Naive B cell (primary cell): ENCODE results near the gene NFASC. TPM values are rescaled to one million over a fixed set of nuclear protein-coding genes. Genes with fewer than 3 reads are reported as not detected.
A peak's percentile ranks its signal among the peaks of the same experiment; 100 is the strongest.

Experiments
- ATAC-seq, 2 donors: fragments of 150-1000 bp; cut with Tn5 transposase; 2 replicates each; pipeline ENCODE4 v1.10.0; 2021; ENCODE audit warnings: low read depth in 2 of 2, mild to moderate bottlenecking in 2 of 2, moderate library complexity in 2 of 2
- DNase-seq: peaks from one replicate; pipeline ENCODE4 v3.0.0; 2022
- H3K27ac Mint-ChIP-seq, 6 donors: one replicate each; pipeline ENCODE4 v1.8.0; 2020 to 2022; ENCODE audit warnings: mild to moderate bottlenecking in 6 of 6, mixed read lengths in 6 of 6, moderate library complexity in 5 of 6, inconsistent platforms in 2 of 6
- H3K27me3 Mint-ChIP-seq, 3 donors: one replicate each; pipeline ENCODE4 v1.8.0; 2021 to 2022; ENCODE audit warnings: mixed read lengths in 3 of 3, mild to moderate bottlenecking in 1 of 3
- H3K36me3 Mint-ChIP-seq, 2 donors: one replicate each; pipeline ENCODE4 v1.8.0; 2020 to 2022; ENCODE audit warnings: mixed read lengths in 2 of 2, inconsistent platforms in 1 of 2, mild to moderate bottlenecking in 1 of 2
- H3K4me1 Mint-ChIP-seq, 3 donors: one replicate each; pipeline ENCODE4 v1.8.0; 2020 to 2022; ENCODE audit warnings: mixed read lengths in 3 of 3, inconsistent platforms in 1 of 3, mild to moderate bottlenecking in 1 of 3, moderate library complexity in 1 of 3
- H3K4me3 Mint-ChIP-seq, 8 donors: one replicate each; pipeline ENCODE4 v1.8.0; 2020 to 2022; ENCODE audit warnings: mild to moderate bottlenecking in 8 of 8, mixed read lengths in 8 of 8, moderate library complexity in 8 of 8, inconsistent platforms in 2 of 8
- H3K9me3 Mint-ChIP-seq, 7 donors: one replicate each; pipeline ENCODE4 v1.8.0; 2020 to 2022; ENCODE audit warnings: mixed read lengths in 7 of 7, mild to moderate bottlenecking in 5 of 7, inconsistent platforms in 2 of 7, moderate library complexity in 1 of 7
- polyA plus RNA-seq, 6 donors: library from polyadenylated mRNA; unstranded; fragments of 300-500 nt; fragmentation: Illumina TruSeq; gene quantifications; one replicate each; pipeline ENCODE4 v1.2.3, GENCODE V29; 2021; ENCODE audit warnings: low read depth in 6 of 6

The NFASC gene
- polyA plus RNA-seq, 6 donors from 2014 or later = 0.04 TPM; not detected in 5

DNA sequence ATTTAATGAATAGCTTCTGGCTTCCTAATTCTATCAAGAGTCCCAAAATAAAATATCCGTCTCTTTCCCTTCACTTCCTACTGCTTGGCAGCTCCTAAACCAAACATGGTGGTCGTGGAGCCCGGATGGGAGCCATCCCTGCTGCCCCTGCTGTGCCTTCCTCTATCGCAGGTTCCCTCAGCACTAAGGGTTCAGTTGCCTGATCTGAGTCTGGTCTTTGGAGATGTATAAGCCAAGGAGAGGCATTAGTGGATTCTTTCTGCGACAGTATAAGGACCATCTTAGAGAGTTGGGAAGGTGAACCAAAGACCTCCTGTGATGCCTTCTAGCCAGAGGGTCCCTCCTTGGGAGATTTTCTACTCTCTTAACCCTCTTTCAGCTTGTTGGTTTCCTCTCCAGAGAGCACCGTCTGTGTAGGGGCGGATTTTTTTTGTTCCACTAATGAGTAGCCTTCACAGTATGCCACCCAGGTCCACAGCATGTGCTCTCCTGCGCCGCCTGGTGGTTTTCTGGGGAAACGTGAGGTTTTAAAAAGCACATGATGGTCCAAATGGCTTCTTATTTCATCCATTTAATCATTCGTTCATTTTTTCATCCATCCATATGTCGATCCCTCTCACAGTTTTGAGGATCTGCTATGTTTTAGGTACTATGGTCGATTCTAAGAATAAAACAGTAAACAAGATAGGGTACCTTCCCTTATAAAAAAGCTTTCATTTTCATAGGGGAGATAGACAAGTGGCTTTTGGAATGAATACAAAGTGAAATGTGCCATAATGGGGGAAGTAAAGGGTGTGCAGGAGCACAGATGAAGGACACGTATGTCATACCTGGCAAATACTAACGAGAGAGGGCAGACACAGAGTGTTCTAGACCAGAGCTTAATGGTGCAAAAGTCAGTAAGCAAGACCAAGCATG is 71.0 kb downstream of the NFASC start:
- ATAC-seq (peak; percentile 35 to 36), DNase-seq (peak; percentile 28)
- Mint-ChIP-seq H3K27ac (no peak overlapping the region), H3K9me3 (peaks cover 0 to 5% (median 0%) of the 10 kb centered on the region in 7 donors), H3K4me1 (no peaks in the 10 kb centered on the region), H3K27me3 (peaks cover 17 to 24% (median 20%) of the 10 kb centered on the region in 3 donors), H3K36me3 (peaks cover 0 to 5% of the 10 kb centered on the region in 2 donors), H3K4me3 (no peak overlapping the region)

DNA sequence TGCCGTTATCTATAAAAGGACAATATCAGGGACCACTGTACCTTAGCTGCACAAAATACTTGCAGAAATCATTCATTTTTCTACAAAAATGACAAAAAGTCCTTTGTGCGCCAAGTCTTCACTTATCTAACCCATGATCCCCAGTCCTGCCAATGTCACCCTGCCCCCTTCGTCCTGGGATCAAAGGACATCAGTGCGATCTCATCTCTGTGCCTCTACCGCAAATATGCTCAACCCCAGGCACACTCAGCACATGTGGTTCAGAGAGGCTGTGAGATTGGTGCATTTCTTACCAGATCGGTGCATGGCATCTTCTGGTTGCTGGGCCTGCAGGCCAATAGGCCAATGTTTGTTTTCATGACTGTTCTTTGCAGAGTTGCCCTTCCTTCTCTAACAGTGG is 72.8 kb downstream of the NFASC start:
- peaks cover 17 to 22% (median 20%) of the 10 kb centered on the region in 3 donors for H3K27me3 Mint-ChIP-seq
- no peak overlapping the region for H3K4me3 Mint-ChIP-seq
- no peak overlapping the region for H3K27ac Mint-ChIP-seq
- no peak for DNase-seq
- no peaks in the 10 kb centered on the region for H3K9me3 Mint-ChIP-seq
- ATAC-seq = no peak
- H3K4me1 Mint-ChIP-seq = no peaks in the 10 kb centered on the region
- no peaks in the 10 kb centered on the region for H3K36me3 Mint-ChIP-seq

DNA sequence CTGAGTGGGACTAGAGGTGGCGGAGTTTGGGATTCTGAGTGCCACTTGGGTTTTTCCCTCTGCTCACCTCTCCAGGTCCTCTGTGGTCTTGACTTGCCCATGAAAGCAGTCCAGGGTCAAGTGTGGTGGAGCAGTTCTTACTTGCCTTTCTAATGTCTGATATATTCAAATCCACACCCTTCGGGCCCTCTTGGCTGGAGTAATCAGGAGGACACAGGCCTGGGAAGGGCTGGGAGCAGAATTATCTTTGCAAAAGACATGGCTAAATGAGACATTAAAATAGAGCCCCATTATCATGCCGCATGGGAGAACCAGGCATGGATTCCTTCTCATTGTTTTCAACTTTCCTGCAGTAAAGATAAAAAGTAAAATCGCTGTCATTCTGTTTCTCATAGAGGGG is 74.0 kb downstream of the NFASC start:
- ATAC-seq (no peak), DNase-seq (no peak)
- H3K4me3 Mint-ChIP-seq = no peak overlapping the region
- H3K4me1 Mint-ChIP-seq = no peaks in the 10 kb centered on the region
- H3K9me3 Mint-ChIP-seq = no peaks in the 10 kb centered on the region
- no peaks in the 10 kb centered on the region for H3K36me3 Mint-ChIP-seq
- no peak overlapping the region for H3K27ac Mint-ChIP-seq
- peaks cover 17 to 27% (median 20%) of the 10 kb centered on the region in 3 donors for H3K27me3 Mint-ChIP-seq

DNA sequence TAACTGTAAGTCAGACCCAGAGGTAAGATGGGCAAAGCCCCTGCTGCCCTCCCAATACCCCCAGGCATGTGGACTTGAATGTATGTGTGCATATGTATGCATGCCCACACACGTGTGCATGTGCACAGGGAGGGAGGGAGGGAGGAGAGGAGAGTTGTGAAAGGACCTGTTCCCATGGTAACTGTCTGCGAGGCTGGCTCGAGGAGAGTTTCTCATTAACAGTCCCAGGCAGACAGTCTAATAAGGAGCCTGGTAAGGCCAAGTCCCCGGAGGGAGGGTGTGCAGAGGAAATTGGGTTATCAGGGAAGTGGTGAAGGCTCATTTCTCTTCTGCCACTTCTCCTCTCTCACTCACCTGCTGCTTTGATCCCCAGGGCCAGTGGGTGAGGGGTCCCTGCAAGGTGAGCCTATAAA is 74.9 kb downstream of the NFASC start:
- no peaks in the 10 kb centered on the region for H3K9me3 Mint-ChIP-seq
- H3K4me3 Mint-ChIP-seq = no peak overlapping the region
- H3K4me1 Mint-ChIP-seq = peaks cover 0 to 4% (median 0%) of the 10 kb centered on the region in 3 donors
- no peaks in the 10 kb centered on the region for H3K36me3 Mint-ChIP-seq
- DNase-seq (no peak), ATAC-seq (no peak)
- H3K27ac Mint-ChIP-seq = no peak overlapping the region
- peaks cover 20 to 27% (median 21%) of the 10 kb centered on the region in 3 donors for H3K27me3 Mint-ChIP-seq

DNA sequence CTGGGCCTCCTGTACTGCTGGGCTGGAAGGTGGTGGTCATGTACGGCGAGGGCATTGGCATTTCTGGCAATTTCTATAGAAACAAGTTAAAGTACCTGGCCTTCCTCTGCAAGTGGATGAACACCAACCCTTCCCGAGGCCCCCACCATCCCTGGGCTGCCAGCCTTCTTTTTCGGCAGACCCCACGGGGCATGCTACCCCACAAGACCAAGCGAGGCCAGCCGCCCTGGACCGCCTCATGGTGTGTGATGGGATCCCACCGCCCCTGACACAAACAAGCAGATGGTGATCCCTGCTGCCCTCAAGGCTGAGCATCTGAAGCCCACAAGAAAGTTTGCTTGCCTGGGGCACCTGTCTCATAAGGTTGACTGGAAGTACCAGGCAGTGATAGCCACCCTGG is 76.0 kb downstream of the NFASC start:
- ATAC-seq = no peak
- Mint-ChIP-seq H3K36me3 (no peaks in the 10 kb centered on the region), H3K4me3 (no peak overlapping the region), H3K4me1 (peaks cover 0 to 4% (median 0%) of the 10 kb centered on the region in 3 donors), H3K27me3 (peaks cover 20 to 27% (median 22%) of the 10 kb centered on the region in 3 donors), H3K9me3 (no peaks in the 10 kb centered on the region), H3K27ac (peak overlapping the region in 1 of 6 donors; percentile 70)
- no peak for DNase-seq

DNA sequence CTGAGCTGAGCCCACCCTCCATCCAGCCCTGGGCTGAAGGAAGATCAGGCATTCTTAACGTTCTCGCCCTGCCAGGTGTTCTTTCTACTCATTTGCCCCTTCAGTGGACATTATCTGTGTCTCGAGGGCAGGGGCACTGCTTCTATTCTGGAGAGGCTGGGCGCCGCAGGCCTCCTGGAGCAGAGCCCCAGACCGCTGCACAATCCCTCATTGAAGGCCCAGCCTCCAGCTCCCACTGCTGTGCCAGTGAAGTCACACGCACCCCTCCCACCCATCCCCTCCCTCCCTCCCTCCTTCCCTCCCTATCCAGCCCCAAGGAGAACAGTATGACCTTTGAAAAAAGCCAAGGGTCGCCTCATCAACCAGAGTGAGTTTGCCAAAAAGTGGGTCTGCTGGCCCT is 76.7 kb downstream of the NFASC start:
- no peaks in the 10 kb centered on the region for H3K9me3 Mint-ChIP-seq
- H3K27ac Mint-ChIP-seq = no peak overlapping the region
- no peaks in the 10 kb centered on the region for H3K36me3 Mint-ChIP-seq
- peaks cover 0 to 4% (median 0%) of the 10 kb centered on the region in 3 donors for H3K4me1 Mint-ChIP-seq
- H3K27me3 Mint-ChIP-seq = peaks cover 22 to 27% (median 22%) of the 10 kb centered on the region in 3 donors
- no peak overlapping the region for H3K4me3 Mint-ChIP-seq
- DNase-seq = no peak
- no peak for ATAC-seq

DNA sequence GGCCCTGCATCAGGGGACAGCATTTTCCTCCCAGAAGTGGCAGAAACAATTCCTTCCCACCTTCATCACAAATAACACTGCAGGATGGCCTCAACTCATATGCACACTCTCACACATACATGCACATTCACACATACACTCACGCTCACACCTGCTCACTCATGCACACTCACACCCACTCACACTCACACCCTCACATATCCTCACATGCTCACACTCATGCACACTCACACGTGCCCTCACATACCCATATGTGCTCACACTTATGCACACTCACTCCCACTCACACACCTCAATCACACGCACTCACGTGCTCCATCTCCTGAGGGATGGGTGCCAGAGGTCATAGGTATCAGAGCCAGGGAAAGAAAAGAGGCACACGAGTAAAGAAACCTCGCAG is 77.1 kb downstream of the NFASC start:
- peaks cover 0 to 4% (median 0%) of the 10 kb centered on the region in 3 donors for H3K4me1 Mint-ChIP-seq
- H3K4me3 Mint-ChIP-seq = no peak overlapping the region
- peaks cover 22 to 27% (median 25%) of the 10 kb centered on the region in 3 donors for H3K27me3 Mint-ChIP-seq
- DNase-seq (no peak), ATAC-seq (no peak)
- no peaks in the 10 kb centered on the region for H3K36me3 Mint-ChIP-seq
- no peak overlapping the region for H3K27ac Mint-ChIP-seq
- no peaks in the 10 kb centered on the region for H3K9me3 Mint-ChIP-seq

DNA sequence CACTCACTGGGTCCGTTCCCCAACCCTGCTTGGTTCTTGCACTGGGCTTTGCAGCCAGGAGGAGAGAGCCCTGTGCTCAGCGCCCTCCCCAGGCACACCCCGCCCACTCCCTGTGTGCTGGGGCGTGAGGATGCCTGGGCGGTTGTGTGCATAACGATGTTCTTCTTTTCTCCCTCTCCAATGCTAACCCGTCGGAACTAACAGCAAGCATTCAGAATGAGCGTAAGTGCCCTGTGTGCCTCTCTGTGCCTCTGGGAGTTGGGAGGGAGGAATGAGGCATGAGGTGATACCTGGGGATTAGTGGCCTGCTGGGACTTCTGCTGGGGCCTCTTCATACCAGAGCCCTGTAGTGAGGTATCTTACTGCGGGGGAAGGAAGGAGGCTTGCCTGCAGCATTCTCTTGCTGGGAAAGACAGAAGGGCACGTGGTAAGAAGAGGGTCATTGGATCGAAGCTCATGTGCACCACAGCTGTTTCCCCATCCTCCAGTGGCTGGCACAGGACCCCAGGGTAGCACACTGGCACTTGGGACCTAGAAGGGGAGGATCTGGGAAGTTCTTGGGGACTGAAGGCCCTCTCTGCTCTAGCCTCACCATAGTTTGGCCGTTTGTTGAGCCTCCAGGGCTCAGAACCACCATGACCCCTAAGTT is 79.8 kb downstream of the NFASC start:
- ATAC-seq (no peak), DNase-seq (no peak)
- H3K4me3 Mint-ChIP-seq = no peak overlapping the region
- peak overlapping the region in 1 of 6 donors; percentile 24 for H3K27ac Mint-ChIP-seq
- H3K9me3 Mint-ChIP-seq = no peaks in the 10 kb centered on the region
- H3K27me3 Mint-ChIP-seq = peaks cover 27 to 40% (median 32%) of the 10 kb centered on the region in 3 donors
- peaks cover 0 to 4% (median 0%) of the 10 kb centered on the region in 3 donors for H3K4me1 Mint-ChIP-seq
- no peaks in the 10 kb centered on the region for H3K36me3 Mint-ChIP-seq

DNA sequence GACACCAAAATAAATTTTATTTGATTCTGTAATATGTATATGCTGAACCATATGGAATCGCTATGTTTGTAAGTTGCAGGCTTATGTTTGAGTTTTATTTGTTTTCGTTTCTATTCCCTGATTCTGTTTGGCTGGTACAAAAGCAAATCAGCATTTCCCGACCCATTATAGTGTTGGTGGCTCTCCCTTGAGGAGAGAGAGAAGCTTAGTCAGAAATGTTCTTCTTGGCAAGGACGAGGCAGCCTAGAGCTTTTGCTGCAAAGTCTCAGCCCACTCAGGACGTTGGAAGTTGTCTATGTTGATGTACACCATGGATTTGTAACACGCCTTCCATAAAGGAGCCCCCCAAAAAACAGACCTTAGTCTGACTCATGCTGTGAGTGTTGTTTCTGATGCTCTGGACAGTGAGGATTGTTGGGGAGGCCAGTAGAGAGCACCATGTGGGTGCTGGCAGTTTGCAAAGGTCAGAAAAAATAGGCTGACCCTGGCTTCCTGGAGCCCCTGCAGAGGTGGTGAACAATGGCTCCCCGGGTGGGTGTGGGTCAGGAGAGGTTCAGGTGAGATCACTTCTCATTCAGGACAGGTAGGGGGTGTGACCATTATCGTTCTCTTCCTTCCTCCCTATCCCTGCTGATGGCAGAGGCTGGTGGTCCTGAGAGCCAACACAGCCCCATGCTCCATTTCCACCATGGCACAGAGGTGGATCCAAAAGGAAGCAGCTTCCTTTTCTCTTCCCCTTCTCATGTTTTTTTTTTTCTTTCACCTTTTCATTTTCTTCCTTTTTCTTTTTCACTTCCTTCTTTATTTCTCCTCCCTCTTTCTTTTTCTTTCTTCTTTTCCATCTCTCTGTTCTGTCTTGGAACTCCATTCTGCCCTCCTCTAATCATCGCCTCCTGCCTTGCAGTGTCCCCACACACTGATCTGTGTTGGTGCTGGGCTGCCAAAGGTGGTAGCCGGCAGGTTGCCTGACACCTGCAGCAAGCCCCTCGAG is 88.0 kb downstream of the NFASC start:
- no peak overlapping the region for H3K4me3 Mint-ChIP-seq
- DNase-seq = no peak
- H3K36me3 Mint-ChIP-seq = no peaks in the 10 kb centered on the region
- H3K27me3 Mint-ChIP-seq = peaks cover 35 to 64% (median 48%) of the 10 kb centered on the region in 3 donors
- no peak for ATAC-seq
- no peaks in the 10 kb centered on the region for H3K9me3 Mint-ChIP-seq
- peak overlapping the region in 2 of 6 donors; percentile 48 to 54 for H3K27ac Mint-ChIP-seq
- peaks cover 18 to 20% (median 19%) of the 10 kb centered on the region in 3 donors for H3K4me1 Mint-ChIP-seq

DNA sequence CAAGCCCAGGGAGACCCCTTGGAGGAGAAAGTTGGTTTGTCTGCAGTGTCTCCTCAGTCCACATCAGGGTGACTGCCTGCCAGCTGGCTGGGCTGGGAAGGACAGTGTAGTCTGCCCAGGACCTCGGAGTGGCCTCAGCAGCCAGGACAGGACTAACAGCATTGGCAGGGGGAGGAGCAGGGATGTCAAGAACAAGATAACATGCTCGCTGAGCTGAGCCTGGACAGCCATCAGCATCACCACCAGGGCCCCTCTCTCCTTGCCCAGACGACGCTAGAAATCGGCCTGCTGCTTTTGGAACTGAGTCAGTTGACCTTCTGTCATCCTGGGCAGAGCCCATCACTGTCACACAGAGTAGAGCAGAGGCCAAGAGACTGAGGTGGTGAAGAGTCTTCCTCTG is 88.7 kb downstream of the NFASC start:
- no peaks in the 10 kb centered on the region for H3K9me3 Mint-ChIP-seq
- ATAC-seq = no peak
- no peaks in the 10 kb centered on the region for H3K36me3 Mint-ChIP-seq
- H3K27ac Mint-ChIP-seq = peak overlapping the region in 2 of 6 donors; percentile 48 to 59
- DNase-seq = no peak
- H3K4me1 Mint-ChIP-seq = peaks cover 19 to 23% (median 21%) of the 10 kb centered on the region in 3 donors
- H3K27me3 Mint-ChIP-seq = peaks cover 31 to 57% (median 40%) of the 10 kb centered on the region in 3 donors
- H3K4me3 Mint-ChIP-seq = no peak overlapping the region

DNA sequence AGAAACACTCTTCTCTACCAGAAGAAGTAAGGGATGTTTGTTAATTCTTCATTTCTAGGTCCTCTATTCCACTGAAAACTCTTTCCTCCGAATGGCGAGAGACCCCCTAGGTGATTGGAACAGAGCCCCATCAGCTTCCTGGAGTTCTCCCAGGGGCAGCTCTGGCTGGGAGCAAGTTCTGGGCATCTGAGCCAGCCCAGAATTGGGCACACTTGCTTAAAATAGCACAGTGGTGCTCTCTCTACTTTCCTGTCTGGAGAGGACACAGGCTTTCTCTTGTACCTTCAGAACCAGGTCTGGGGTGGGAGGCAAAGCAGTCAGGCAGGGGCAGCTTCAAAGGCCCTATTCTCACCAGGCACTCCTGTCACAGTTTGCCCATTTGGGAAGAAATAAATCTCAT is 89.2 kb downstream of the NFASC start:
- H3K36me3 Mint-ChIP-seq = no peaks in the 10 kb centered on the region
- no peak overlapping the region for H3K27ac Mint-ChIP-seq
- H3K4me3 Mint-ChIP-seq = no peak overlapping the region
- peaks cover 19 to 23% (median 21%) of the 10 kb centered on the region in 3 donors for H3K4me1 Mint-ChIP-seq
- no peak for DNase-seq
- H3K27me3 Mint-ChIP-seq = peaks cover 32 to 52% (median 35%) of the 10 kb centered on the region in 3 donors
- ATAC-seq = no peak
- no peaks in the 10 kb centered on the region for H3K9me3 Mint-ChIP-seq

DNA sequence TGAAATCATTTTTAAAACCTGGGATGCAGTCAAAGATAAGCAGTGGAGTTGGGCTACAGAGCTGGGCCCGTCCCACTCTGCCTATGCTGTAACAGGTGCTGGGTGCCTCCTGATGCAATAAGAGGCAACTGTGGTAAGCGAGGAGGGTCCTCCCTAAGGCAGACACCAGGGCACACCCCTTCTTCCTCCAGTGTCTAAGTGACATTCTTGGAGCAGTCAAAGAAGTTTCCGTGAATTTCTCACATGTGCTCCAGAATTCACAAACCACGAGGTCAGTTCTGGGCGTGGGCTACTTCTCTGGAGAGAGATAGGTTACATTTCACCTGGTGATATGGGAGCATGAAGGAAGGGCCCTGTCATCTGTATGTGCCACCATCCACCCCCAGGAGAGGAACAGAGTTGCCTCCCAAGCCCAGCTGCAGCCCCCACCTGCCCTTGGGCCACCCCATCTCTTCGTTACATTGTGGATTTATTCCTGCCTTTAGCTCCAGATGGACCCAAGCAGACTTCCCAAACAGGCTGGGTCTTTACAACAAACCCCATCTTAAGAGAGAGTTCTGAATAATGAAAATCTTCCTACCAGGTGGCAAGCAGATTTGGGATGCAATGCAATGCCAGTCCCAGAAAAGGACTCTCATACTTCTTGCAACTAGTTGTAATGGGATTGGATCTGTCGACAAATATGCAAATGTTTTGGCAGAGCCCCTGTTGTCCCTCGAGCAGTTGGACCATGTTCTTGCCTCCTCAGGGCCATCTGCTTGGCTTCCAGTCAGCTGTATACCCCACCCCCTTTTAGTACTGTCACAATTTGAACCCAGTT is 89.9 kb downstream of the NFASC start:
- DNase-seq (no peak), ATAC-seq (no peak)
- peak overlapping the region in 1 of 6 donors; percentile 49 for H3K27ac Mint-ChIP-seq
- peaks cover 33 to 46% (median 36%) of the 10 kb centered on the region in 3 donors for H3K27me3 Mint-ChIP-seq
- no peaks in the 10 kb centered on the region for H3K9me3 Mint-ChIP-seq
- no peak overlapping the region for H3K4me3 Mint-ChIP-seq
- H3K36me3 Mint-ChIP-seq = no peaks in the 10 kb centered on the region
- peaks cover 19 to 23% (median 21%) of the 10 kb centered on the region in 3 donors for H3K4me1 Mint-ChIP-seq
